ENCODE results near the gene IL37. TPM values are rescaled to one million over a fixed set of nuclear protein-coding genes. Genes with fewer than 3 reads are reported as not detected.

The IL37 gene
- total and polyA plus RNA-seq, 2 of the 13 experiments (the other 11 are each of a cell fraction or from before 2014, with no cell fraction given), result not detected

DNA sequence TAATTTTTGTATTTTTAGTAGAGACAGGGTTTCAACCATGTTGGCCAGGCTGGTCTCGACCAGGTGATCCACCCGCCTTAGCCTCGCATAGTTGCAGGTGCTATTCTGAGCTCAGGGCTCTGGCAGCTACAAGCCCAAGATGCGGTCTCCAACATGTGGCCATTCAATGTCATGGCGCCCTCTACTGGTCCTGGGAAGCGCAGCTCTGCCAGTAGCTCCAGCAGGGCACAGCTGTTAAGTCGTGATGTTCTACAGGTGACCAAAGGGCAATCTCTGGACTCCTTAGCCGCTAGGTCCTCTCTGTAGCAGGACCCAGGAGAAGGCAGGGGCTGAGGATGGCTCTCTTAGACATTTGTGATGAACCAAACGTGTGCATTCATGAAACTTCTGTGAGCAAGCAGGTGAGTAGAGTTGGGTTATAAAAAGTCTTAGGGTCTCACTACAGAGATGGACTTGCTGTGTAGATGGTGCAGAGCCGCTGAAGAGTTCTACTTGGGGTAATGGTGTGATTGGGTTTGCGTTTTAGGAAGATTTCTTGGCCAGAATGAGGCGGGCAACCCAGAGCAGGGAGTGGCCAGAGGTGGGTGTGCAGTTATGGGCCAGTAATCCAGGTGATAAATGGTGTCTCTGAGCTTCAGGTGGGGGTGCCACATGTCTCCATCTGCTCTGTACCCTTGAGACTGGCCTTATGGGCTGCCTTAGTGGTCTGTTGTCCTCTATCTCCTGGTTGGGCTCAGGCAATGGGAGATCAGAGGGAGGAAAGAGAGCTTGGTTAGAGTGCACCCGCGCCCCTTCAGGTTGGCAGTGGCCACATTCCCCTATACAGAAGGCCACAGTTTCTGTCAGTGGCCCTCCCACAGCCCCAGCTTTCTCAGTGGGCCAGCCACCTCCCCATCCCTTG is 31.0 kb downstream of the IL37 start (continued):
- TF ChIP-seq, protein P1, sequence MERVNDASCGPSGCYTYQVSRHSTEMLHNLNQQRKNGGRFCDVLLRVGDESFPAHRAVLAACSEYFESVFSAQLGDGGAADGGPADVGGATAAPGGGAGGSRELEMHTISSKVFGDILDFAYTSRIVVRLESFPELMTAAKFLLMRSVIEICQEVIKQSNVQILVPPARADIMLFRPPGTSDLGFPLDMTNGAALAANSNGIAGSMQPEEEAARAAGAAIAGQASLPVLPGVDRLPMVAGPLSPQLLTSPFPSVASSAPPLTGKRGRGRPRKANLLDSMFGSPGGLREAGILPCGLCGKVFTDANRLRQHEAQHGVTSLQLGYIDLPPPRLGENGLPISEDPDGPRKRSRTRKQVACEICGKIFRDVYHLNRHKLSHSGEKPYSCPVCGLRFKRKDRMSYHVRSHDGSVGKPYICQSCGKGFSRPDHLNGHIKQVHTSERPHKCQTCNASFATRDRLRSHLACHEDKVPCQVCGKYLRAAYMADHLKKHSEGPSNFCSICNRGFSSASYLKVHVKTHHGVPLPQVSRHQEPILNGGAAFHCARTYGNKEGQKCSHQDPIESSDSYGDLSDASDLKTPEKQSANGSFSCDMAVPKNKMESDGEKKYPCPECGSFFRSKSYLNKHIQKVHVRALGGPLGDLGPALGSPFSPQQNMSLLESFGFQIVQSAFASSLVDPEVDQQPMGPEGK (CRISPR knock-in tag; IDR thresholded peaks at IDR 0.05), result no peak
- TF ChIP-seq, protein P2, sequence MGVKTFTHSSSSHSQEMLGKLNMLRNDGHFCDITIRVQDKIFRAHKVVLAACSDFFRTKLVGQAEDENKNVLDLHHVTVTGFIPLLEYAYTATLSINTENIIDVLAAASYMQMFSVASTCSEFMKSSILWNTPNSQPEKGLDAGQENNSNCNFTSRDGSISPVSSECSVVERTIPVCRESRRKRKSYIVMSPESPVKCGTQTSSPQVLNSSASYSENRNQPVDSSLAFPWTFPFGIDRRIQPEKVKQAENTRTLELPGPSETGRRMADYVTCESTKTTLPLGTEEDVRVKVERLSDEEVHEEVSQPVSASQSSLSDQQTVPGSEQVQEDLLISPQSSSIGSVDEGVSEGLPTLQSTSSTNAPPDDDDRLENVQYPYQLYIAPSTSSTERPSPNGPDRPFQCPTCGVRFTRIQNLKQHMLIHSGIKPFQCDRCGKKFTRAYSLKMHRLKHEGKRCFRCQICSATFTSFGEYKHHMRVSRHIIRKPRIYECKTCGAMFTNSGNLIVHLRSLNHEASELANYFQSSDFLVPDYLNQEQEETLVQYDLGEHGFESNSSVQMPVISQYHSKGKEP (CRISPR knock-in tag; IDR thresholded peaks at IDR 0.05), result no peak
- TF ChIP-seq ZEB1 (IDR thresholded peaks at IDR 0.05; ENCODE audit: insufficient replicate concordance, low read depth) (no peak), GATAD1 (CRISPR knock-in tag; IDR thresholded peaks at IDR 0.05) (peak; percentile 13; the same call in 1 of the 2 replicates), SP4 (CRISPR knock-in tag; IDR thresholded peaks at IDR 0.05) (no peak), WIZ (CRISPR knock-in tag; IDR thresholded peaks at IDR 0.05) (no peak), GATAD2A (CRISPR knock-in tag; IDR thresholded peaks at IDR 0.05) (0 out of 2 replicates have a peak, but pooled peaks have one; percentile 27), DNMT1 (CRISPR knock-in tag; IDR thresholded peaks at IDR 0.05) (0 out of 2 replicates have a peak, but pooled peaks have one; percentile 55), ERF (CRISPR knock-in tag; IDR thresholded peaks at IDR 0.05) (no peak), HDAC2 (CRISPR knock-in tag; IDR thresholded peaks at IDR 0.05) (no peak), E2F1 (CRISPR knock-in tag; IDR thresholded peaks at IDR 0.05) (no peak), NFIC (IDR thresholded peaks at IDR 0.05; ENCODE audit: low read length) (no peak), ZNF121 (CRISPR knock-in tag; IDR thresholded peaks at IDR 0.05) (peak; percentile 50; the same call in 1 of the 2 replicates), THRA (CRISPR knock-in tag; IDR thresholded peaks at IDR 0.05; ENCODE audit: borderline replicate concordance) (0 out of 2 replicates have a peak, but pooled peaks have one; percentile 17), ZBTB38 (CRISPR knock-in tag; IDR thresholded peaks at IDR 0.05) (peak; percentile 50; the same call in 1 of the 2 replicates)
- TF ChIP-seq, protein P3, sequence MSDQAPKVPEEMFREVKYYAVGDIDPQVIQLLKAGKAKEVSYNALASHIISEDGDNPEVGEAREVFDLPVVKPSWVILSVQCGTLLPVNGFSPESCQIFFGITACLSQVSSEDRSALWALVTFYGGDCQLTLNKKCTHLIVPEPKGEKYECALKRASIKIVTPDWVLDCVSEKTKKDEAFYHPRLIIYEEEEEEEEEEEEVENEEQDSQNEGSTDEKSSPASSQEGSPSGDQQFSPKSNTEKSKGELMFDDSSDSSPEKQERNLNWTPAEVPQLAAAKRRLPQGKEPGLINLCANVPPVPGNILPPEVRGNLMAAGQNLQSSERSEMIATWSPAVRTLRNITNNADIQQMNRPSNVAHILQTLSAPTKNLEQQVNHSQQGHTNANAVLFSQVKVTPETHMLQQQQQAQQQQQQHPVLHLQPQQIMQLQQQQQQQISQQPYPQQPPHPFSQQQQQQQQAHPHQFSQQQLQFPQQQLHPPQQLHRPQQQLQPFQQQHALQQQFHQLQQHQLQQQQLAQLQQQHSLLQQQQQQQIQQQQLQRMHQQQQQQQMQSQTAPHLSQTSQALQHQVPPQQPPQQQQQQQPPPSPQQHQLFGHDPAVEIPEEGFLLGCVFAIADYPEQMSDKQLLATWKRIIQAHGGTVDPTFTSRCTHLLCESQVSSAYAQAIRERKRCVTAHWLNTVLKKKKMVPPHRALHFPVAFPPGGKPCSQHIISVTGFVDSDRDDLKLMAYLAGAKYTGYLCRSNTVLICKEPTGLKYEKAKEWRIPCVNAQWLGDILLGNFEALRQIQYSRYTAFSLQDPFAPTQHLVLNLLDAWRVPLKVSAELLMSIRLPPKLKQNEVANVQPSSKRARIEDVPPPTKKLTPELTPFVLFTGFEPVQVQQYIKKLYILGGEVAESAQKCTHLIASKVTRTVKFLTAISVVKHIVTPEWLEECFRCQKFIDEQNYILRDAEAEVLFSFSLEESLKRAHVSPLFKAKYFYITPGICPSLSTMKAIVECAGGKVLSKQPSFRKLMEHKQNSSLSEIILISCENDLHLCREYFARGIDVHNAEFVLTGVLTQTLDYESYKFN (CRISPR knock-in tag; conservative IDR thresholded peaks at IDR 0.05), result 0 out of 2 replicates have a peak, but pooled peaks have one; percentile 13
- TF ChIP-seq, protein P4, sequence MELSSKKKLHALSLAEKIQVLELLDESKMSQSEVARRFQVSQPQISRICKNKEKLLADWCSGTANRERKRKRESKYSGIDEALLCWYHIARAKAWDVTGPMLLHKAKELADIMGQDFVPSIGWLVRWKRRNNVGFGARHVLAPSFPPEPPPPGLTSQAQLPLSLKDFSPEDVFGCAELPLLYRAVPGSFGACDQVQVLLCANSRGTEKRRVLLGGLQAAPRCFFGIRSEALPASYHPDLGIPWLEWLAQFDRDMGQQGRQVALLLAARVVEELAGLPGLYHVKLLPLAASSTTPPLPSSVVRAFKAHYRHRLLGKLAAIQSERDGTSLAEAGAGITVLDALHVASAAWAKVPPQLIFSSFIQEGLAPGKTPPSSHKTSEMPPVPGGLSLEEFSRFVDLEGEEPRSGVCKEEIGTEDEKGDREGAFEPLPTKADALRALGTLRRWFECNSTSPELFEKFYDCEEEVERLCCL (CRISPR knock-in tag; IDR thresholded peaks at IDR 0.05; ENCODE audit: borderline replicate concordance), result no peak

Measured in HepG2 (cell line).